Measurements from ENCODE around the gene TBX2. TPM values are rescaled to one million over a fixed set of nuclear protein-coding genes. Genes with fewer than 3 reads are reported as not detected.

TBX2 gene
- total and polyA plus RNA-seq, 9 of the 15 experiments (the other 6 are each of a cell fraction or from before 2014, with no cell fraction given): 0.18 TPM; not detected in 8

DNA sequence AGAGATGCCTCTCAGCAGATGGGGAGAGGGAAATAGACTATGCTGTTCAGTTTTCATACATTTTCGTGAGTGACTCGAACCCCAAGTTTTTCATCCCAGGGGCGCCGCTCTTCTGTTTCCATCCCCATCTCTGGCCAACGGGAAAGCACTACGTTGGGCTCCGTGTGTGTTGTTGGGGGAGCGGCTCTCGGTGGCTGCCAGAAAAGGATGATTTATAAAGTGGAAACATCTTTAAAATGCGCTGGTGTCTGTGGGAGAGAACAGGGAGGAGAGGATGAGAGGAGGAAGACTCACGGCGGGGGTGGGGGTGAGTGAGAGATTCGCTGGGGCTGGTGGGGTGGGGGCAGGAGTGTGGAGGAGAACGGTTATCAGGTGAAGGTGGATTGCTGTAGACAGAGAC, 58.4 kb downstream of the TBX2 start:
- TF ChIP-seq PHF20 (IDR thresholded peaks at IDR 0.05; ENCODE audit: partially characterized antibody): no peak
- TF ChIP-seq HMGN3 (IDR thresholded peaks at IDR 0.05; ENCODE audit: borderline replicate concordance, extremely low read depth, insufficient read length, low read depth, low read length): no peak
- TF ChIP-seq, protein P1, sequence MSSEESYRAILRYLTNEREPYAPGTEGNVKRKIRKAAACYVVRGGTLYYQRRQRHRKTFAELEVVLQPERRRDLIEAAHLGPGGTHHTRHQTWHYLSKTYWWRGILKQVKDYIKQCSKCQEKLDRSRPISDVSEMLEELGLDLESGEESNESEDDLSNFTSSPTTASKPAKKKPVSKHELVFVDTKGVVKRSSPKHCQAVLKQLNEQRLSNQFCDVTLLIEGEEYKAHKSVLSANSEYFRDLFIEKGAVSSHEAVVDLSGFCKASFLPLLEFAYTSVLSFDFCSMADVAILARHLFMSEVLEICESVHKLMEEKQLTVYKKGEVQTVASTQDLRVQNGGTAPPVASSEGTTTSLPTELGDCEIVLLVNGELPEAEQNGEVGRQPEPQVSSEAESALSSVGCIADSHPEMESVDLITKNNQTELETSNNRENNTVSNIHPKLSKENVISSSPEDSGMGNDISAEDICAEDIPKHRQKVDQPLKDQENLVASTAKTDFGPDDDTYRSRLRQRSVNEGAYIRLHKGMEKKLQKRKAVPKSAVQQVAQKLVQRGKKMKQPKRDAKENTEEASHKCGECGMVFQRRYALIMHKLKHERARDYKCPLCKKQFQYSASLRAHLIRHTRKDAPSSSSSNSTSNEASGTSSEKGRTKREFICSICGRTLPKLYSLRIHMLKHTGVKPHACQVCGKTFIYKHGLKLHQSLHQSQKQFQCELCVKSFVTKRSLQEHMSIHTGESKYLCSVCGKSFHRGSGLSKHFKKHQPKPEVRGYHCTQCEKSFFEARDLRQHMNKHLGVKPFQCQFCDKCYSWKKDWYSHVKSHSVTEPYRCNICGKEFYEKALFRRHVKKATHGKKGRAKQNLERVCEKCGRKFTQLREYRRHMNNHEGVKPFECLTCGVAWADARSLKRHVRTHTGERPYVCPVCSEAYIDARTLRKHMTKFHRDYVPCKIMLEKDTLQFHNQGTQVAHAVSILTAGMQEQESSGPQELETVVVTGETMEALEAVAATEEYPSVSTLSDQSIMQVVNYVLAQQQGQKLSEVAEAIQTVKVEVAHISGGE (CRISPR knock-in tag; IDR thresholded peaks at IDR 0.05): 0 out of 6 replicates have a peak, but pooled peaks of 1 of the 3 experiments have one; percentile 8
- no peak for TF ChIP-seq ZBTB7A (IDR thresholded peaks at IDR 0.05; ENCODE audit: borderline replicate concordance, control insufficient read depth, low read depth, low read length)
- TF ChIP-seq DDX20 (tag; IDR thresholded peaks at IDR 0.05; ENCODE audit: low read depth): no peak
- TF ChIP-seq ZBTB8A (IDR thresholded peaks at IDR 0.05; ENCODE audit: partially characterized antibody): no peak
- 2% methylated on average over 10 of the region's 14 CpGs for WGBS (ENCODE audit: insufficient coverage, low coverage, missing lambda C conversion rate)
- BruUV-seq (replicated peaks): no TSS peak
- H3K4me3 ChIP-seq: no peak overlapping the region
- 0 out of 2 replicates have a peak, but pooled peaks cover under 1% of the 10 kb centered on the region for H4K20me1 ChIP-seq (replicated peaks; ENCODE audit: control insufficient read depth, insufficient read depth, low read length)
- H3K27me3 ChIP-seq (ENCODE audit: control insufficient read depth in 2 of 2, insufficient read depth in 2 of 2, low read length in 2 of 2): peaks cover 25 to 62% of the 10 kb centered on the region in 2 experiments; a peak in 4 of 5 replicates
- intact Hi-C loops (cut with micrococcal nuclease) (no loop called here), in situ Hi-C loops (cut with MboI) (no loop called here)
- FAIRE-seq (no peak), DNase-seq (ENCODE audit: extremely low read depth in 1 of 4, low spot score in 3 of 4) (no peak), ATAC-seq (no peak)
- no peak overlapping the region for H3K4me2 ChIP-seq (ENCODE audit: insufficient read depth, low read length)
- CTCF ChIA-PET (ENCODE audit: low intra/inter-chr PET ratio): no interaction called here
- no peaks in the 10 kb centered on the region for H3K79me2 ChIP-seq (ENCODE audit: control insufficient read depth, insufficient read depth, low read length)
- H3K27ac ChIP-seq (ENCODE audit: extremely low read depth, low read depth, low read length): no peak overlapping the region
- no peaks in the 10 kb centered on the region for H3K9me1 ChIP-seq (ENCODE audit: control insufficient read depth, insufficient read depth, low read length)
- POLR2A ChIA-PET: no interaction called here
- no peak overlapping the region for H2AFZ ChIP-seq (ENCODE audit: low read depth, low read length)
- peaks cover 0 to 30% of the 10 kb centered on the region in 2 experiments; a peak in 3 of 5 replicates for H3K4me1 ChIP-seq (replicated peaks in 1 of 2; ENCODE audit: control insufficient read depth in 2 of 2, insufficient read depth in 2 of 2, low read length in 2 of 2)
- no peaks in the 10 kb centered on the region for H3K9me3 ChIP-seq (replicated peaks; ENCODE audit: control insufficient read depth, insufficient read depth, low read depth, low read length)
- no peaks in the 10 kb centered on the region for H3K36me3 ChIP-seq (ENCODE audit: control insufficient read depth, insufficient read depth, low read length)
- H3K9ac ChIP-seq (ENCODE audit: insufficient read depth in 1 of 2, low read depth in 2 of 2, low read length in 2 of 2): no peak overlapping the region
